Muscle of arm (tissue), 14 donors: ENCODE data around the gene RGL4. TPM values are rescaled to one million over a fixed set of nuclear protein-coding genes. Genes with fewer than 3 reads are reported as not detected.
"Not testable (repeated sequence)": the region's sequence is repeated elsewhere in the genome, so short reads cannot be mapped to it uniquely, and the experiment has no call there.

Source experiments
- DNase-seq: peaks from one replicate; pipeline ENCODE4 v3.0.0-alpha.2; 2013
- long read RNA-seq, 11 donors: transcript quantifications; one replicate each; lab custom pipeline, GENCODE V29; 2026
- polyA plus RNA-seq, 12 donors: library from polyadenylated mRNA; unstranded; fragments of 120-200 nt; gene quantifications; one replicate each; pipeline ENCODE4 v1.2.1, GENCODE V29; 2013; ENCODE audit not compliant: insufficient read length in 12 of 12

The RGL4 gene
- polyA plus RNA-seq: 1 to 10 TPM in 8 of 12 donors, under 1 TPM in 2, not detected in 2; 0.84 to 3.0 (median 1.2) TPM
- long read RNA-seq, donor 1: 0 reads
- long read RNA-seq, donor 2: 0 reads
- long read RNA-seq, donor 3: 0 reads
- long read RNA-seq, donor 4: 0 reads
- long read RNA-seq, donor 5: 0 reads
- long read RNA-seq, donor 6: 0 reads
- long read RNA-seq, donor 7: 0 reads
- long read RNA-seq, donor 8: 0 reads
- long read RNA-seq, donor 9: 0 reads
- long read RNA-seq, donor 10: 0 reads
- long read RNA-seq, donor 11: 0 reads

- DNase-seq: no peak
Measured at GRCh38 chr22:23690713-23691112, at the start of gene RGL4. RGL4 (plus strand) TSS chr22:23691013; CDS start chr22:23692031, 1,018 bp downstream.

- DNase-seq: not testable (repeated sequence)
Measured at GRCh38 chr22:23646526-23646925, 44.3 kb upstream of the RGL4 start.

GRCh38 chr22:23649071-23649501 is 41.7 kb upstream of the RGL4 start:
- DNase-seq: no peak

GRCh38 chr22:23651676-23652075 is 39.1 kb upstream of the RGL4 start:
- DNase-seq: no peak

- no peak for DNase-seq
Measured at GRCh38 chr22:23652286-23652685, 38.5 kb upstream of the RGL4 start.

- no peak for DNase-seq
Measured at GRCh38 chr22:23652711-23653110, 38.1 kb upstream of the RGL4 start.

- no peak for DNase-seq
Measured at GRCh38 chr22:23655891-23656475, 34.8 kb upstream of the RGL4 start.

GRCh38 chr22:23657727-23658126 is 33.1 kb upstream of the RGL4 start:
- DNase-seq: no peak

GRCh38 chr22:23660381-23660780 is 30.4 kb upstream of the RGL4 start:
- DNase-seq: not testable (repeated sequence)

- DNase-seq: no peak
Measured at GRCh38 chr22:23670378-23671295, 20.2 kb upstream of the RGL4 start.

GRCh38 chr22:23671387-23671786 is 19.4 kb upstream of the RGL4 start:
- DNase-seq: not testable (repeated sequence)

GRCh38 chr22:23672307-23673049 is 18.3 kb upstream of the RGL4 start:
- not testable (repeated sequence) for DNase-seq

- DNase-seq: no peak
Measured at GRCh38 chr22:23673050-23673620, 17.7 kb upstream of the RGL4 start.

- DNase-seq: no peak
Measured at GRCh38 chr22:23673826-23674690, 16.8 kb upstream of the RGL4 start.

GRCh38 chr22:23674886-23675501 is 15.8 kb upstream of the RGL4 start:
- DNase-seq: not testable (repeated sequence)

GRCh38 chr22:23675502-23676415 is 15.1 kb upstream of the RGL4 start:
- no peak for DNase-seq

GRCh38 chr22:23676841-23677700 is 13.7 kb upstream of the RGL4 start:
- DNase-seq: not testable (repeated sequence)

GRCh38 chr22:23677701-23677995 is 13.2 kb upstream of the RGL4 start:
- DNase-seq: no peak
